Cardiac fibroblast (primary cell): ENCODE data around the gene DNAH9.

ENCODE experiments used
- DNase-seq, 2 donors: peaks; one replicate each; pipeline versions ENCODE4 v3.0.0 to v3.0.0-alpha.2; 2010; ENCODE audit warnings: low read depth in 2 of 2
- H3K4me3 ChIP-seq, 2 donors: replicated peaks in 1 of 2; 1 replicate in 1 of 2; 2 replicates in 1 of 2; pipeline ENCODE4 v1.5.1; 2011; ENCODE audit warnings: low read depth in 2 of 2, low read length in 2 of 2, mild to moderate bottlenecking in 2 of 2, moderate library complexity in 1 of 2
- TF ChIP-seq, protein P1 (sequence below): IDR thresholded peaks from one replicate; pipeline ENCODE4 v1.5.1; 2011; ENCODE audit warnings: low read depth, mild to moderate bottlenecking, low read length, inconsistent platforms

Gene DNAH9

DNA sequence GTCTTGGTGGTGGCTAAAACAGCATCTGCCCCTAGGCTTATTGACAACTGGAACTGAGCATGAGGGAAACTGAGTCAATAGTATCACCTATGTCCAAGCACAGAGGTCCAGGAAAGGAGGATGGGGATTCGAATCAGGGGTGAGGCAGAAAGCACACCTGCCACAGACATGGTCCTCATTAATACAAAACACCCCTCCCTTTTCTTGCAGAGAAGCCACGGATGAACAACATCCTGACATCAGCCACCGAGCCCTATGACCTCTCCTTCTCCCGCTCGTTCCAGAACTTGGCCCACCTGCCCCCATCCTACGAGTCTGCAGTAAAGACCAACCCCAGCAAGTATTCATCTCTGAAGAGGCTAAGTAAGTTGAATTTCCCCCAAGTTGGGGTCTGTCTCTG, 42.7 kb upstream of the DNAH9 start:
- TF ChIP-seq, protein P1, sequence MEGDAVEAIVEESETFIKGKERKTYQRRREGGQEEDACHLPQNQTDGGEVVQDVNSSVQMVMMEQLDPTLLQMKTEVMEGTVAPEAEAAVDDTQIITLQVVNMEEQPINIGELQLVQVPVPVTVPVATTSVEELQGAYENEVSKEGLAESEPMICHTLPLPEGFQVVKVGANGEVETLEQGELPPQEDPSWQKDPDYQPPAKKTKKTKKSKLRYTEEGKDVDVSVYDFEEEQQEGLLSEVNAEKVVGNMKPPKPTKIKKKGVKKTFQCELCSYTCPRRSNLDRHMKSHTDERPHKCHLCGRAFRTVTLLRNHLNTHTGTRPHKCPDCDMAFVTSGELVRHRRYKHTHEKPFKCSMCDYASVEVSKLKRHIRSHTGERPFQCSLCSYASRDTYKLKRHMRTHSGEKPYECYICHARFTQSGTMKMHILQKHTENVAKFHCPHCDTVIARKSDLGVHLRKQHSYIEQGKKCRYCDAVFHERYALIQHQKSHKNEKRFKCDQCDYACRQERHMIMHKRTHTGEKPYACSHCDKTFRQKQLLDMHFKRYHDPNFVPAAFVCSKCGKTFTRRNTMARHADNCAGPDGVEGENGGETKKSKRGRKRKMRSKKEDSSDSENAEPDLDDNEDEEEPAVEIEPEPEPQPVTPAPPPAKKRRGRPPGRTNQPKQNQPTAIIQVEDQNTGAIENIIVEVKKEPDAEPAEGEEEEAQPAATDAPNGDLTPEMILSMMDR = no peak
- no peak for DNase-seq
- H3K4me3 ChIP-seq = no peak overlapping the region

DNA sequence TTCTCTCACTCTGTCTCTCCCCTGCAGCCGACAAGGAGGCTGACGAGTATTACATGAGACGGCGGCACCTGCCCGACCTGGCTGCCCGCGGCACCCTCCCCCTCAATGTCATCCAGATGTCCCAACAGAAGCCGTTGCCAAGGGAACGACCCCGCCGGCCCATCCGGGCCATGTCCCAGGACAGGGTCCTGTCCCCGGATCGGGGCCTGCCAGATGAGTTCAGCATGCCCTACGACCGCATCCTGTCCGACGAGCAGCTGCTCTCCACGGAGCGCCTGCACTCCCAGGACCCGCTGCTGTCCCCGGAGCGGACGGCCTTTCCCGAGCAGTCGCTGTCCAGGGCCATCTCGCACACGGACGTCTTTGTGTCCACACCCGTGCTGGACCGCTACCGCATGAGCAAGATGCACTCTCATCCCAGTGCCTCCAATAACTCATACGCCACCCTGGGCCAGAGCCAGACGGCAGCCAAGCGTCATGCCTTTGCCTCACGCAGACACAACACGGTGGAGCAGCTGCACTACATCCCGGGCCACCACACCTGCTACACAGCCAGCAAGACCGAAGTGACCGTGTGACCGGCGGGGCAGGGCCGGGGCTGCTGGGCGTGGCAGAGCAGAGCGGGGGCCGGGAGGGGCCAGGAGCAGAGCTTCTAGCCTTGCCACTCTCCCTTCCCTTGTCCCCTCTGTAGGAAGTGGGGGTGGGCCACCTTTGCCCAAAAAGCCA, 40.4 kb upstream of the DNAH9 start:
- no peak overlapping the region for H3K4me3 ChIP-seq
- no peak for DNase-seq
- TF ChIP-seq, protein P1 = no peak

DNA sequence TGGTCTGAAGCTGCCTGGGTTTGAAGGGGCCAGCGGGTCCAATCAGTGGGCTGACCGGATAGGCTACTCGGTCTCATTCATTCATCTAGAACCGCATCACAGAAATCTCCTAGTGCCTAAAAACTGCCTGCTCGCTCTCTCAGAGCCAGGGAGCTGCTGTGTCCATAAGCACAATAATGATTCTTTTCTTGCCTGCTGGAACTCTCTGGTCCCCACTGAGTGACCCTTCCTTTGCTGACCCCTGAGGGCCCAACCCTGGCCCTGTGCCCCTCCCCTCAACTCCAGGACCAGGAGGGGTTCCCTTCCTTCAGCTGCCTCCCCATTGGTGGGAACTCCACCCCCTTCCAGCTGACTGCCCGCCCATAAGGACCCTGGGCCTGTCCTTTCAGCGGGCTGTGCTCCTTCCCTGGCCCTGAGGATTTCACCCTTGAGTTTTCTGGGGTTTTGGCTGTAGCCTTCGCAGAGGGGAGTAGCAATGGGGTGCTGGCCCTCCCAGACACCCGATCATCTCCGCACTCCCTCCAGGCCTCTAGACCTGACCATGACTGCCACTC, 39.5 kb upstream of the DNAH9 start:
- no peak overlapping the region for H3K4me3 ChIP-seq
- TF ChIP-seq, protein P1 = no peak
- DNase-seq = no peak

DNA sequence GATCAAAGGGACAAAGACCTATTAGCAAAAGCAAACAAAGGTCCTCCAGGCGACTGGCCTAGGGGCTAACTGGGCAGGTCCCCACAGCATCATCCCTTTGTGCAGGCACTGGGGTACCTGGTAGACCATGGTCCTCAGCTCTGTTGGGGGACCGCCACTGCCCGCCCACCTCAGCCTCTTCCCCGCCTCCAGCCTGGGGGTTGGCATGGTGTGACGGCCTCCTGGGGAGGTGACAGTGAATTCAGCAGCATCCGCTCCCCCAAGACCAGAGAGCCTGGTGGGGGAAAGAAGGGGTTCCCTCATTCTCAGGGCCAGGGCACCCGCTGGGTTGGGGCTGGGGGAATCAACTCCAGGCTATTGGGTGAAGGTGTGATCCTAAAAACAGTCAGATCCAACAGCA, 38.7 kb upstream of the DNAH9 start:
- TF ChIP-seq, protein P1 = no peak
- DNase-seq = no peak

DNA sequence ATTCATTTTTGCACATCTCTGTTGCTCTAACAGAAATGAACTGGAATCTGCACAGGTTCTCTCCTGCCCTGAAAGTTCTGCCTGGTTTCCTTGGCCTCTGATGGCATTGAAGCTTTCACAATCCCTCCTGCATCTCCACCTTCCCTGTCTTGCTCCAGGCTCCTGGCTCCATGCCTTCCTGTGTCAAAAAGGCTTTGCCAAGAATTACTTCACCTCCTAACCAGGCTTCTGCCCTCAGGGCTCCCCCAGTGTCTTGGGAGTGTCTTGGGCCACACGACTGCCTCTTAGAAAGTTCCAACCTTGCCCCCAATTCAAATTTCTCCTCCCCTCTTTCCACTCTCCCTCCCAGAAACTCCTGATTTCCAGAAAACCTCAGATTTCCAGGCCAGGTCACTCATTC, 37.0 kb upstream of the DNAH9 start:
- H3K4me3 ChIP-seq = no peak overlapping the region
- DNase-seq = no peak
- TF ChIP-seq, protein P1 = no peak

More for the DNA sequence above, 38.7 kb upstream of the DNAH9 start:
- no peak overlapping the region for H3K4me3 ChIP-seq

DNA sequence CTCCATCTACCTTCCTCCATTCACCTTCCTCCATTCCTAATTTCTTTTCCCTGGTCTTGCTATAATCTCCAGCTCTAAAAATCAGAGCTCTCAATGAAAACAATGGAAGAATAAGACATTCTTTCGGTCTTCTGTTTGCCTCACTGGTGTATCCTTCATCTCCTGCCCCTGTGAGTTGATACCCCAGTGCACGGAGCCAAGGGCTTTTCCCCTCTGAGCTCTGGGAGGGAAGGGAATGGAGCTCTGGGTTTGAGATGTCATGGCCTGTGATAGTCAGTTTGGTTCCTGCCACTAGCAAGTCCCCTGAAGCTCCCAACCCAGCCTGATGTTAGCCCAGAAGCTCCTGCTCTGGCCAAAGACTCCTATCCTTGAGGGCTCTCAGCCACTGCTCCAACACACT, 36.6 kb upstream of the DNAH9 start:
- no peak overlapping the region for H3K4me3 ChIP-seq
- no peak for DNase-seq
- TF ChIP-seq, protein P1 = no peak
